Gastroesophageal sphincter (tissue), 4 donors: Measurements from ENCODE around the gene PEMT. TPM values are rescaled to one million over a fixed set of nuclear protein-coding genes. Genes with fewer than 3 reads are reported as not detected.

ENCODE experiments used
- ATAC-seq: fragments of 150-250 bp; one replicate; pipeline ENCODE4 v1.9.1; 2016; ENCODE audit warnings: mild to moderate bottlenecking, moderate library complexity
- H3K27ac ChIP-seq, 4 donors: fragments of 200-600 bp; sonication (generic) in 3 of 4; 1 replicate in 3 of 4; 2 replicates in 1 of 4; pipeline ENCODE4 v1.5.1; 2016 to 2019
- H3K27me3 ChIP-seq: fragments of 200-600 bp; sonication (generic); one replicate; pipeline ENCODE4 v1.5.1; 2019
- H3K36me3 ChIP-seq, 2 donors: fragments of 200-600 bp; sonication (generic); one replicate each; pipeline ENCODE4 v1.5.1; 2019; ENCODE audit warnings: control low read depth in 1 of 2
- H3K4me1 ChIP-seq, 3 donors: fragments of 200-600 bp; sonication (generic); 1 replicate in 2 of 3; 2 replicates in 1 of 3; pipeline ENCODE4 v1.5.1; 2016 to 2019; ENCODE audit warnings: control low read depth in 2 of 3
- H3K4me3 ChIP-seq, 2 donors: fragments of 200-600 bp; sonication (generic); one replicate each; pipeline ENCODE4 v1.5.1; 2019; ENCODE audit warnings: mild to moderate bottlenecking in 1 of 2, moderate library complexity in 1 of 2
- H3K9me3 ChIP-seq, 3 donors: fragments of 200-600 bp; sonication (generic); one replicate each; pipeline ENCODE4 v1.5.1; 2017 to 2019; ENCODE audit warnings: control low read depth in 2 of 3
- EP300 ChIP-seq: sonication (generic); formaldehyde crosslinking; IDR thresholded peaks from one replicate; pipeline ENCODE4 v1.6.1; 2017; ENCODE audit warnings: antibody characterized with exemption, mild to moderate bottlenecking
- POLR2A ChIP-seq, 2 donors: fragments of 450-650 bp; IDR thresholded peaks; one replicate each; pipeline ENCODE4 v1.6.1; 2017; ENCODE audit warnings: antibody characterized with exemption in 2 of 2, mild to moderate bottlenecking in 2 of 2, moderate library complexity in 1 of 2
- POLR2AphosphoS5 ChIP-seq: sonication (generic); formaldehyde crosslinking; IDR thresholded peaks from one replicate; pipeline ENCODE4 v1.6.1; 2017; ENCODE audit warnings: antibody characterized with exemption
- WGBS, 2 donors: methylation state at CpG; one replicate each; pipeline ENCODE4 v1.1.5; 2018; ENCODE audit warnings: low coverage in 1 of 2; 5-methylcytosine and 5-hydroxymethylcytosine counted together
- total RNA-seq, 4 donors: library from RNA; depleted of rRNA; stranded (reverse); fragments of >200 nt; gene quantifications; one replicate each; pipeline ENCODE4 v1.1.0, GENCODE V29; 2016
- TF ChIP-seq, protein P1 (sequence below), 4 experiments: fragments of 200-600 bp in 2 of 4; fragments of 450-650 bp in 2 of 4; sonication (generic) in 1 of 4; IDR thresholded peaks; one replicate each; pipeline ENCODE4 v1.5.1; 2017 to 2019; ENCODE audit warnings: antibody characterized with exemption in 4 of 4, mild to moderate bottlenecking in 2 of 4, moderate library complexity in 2 of 4

PEMT gene
- total RNA-seq, 4 donors from 2014 or later = 8.6 to 20.7 (median 17.5) TPM

DNA sequence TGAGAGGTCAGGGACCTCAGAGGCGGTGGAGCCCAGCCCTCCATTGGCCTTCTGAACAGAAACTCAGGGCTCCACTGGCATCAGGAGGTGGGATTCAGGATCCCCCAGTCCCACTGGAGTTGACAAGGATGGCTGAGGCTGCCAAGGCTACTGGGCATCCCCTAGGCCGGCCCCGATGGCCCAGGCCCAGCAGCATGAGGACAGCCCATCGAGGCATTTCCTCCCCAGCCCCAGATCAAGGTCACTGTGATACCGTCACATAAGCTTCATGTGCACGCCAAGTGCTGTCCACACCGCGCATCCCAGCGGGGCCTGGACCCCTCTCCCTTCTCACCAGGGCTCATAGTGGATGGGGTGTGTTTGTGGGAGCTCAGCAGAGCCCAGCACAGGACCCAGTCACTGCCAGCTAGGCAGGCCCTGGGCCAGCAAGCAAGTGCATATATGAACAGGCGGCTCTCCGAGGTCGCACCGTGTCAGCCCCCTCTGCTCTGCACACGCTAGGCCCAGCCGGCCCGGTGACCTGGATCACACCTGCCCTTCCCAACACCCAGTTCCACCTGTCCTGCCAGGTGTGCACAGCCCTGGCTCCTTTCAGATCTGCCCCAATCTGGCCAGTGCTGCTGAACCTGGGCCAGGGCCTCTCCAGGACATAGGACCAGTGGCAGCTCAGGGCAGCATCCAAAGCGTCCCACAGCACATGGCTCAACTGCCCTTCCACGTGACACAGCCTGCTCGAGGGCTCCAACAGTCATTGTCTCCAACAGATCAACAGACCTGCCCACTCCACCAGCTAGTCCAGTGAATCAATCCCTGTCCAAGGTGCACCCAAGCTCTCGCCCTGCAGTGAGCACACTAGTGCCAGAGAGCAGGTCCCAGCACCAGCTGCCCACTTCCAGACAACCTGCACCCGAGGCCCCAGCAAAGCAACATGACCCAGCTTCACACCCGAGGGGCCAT lies 62.5 kb downstream of the PEMT start:
- TF ChIP-seq POLR2A (IDR thresholded peaks at IDR 0.05) = no peak
- TF ChIP-seq EP300 = no peak
- TF ChIP-seq, protein P1, sequence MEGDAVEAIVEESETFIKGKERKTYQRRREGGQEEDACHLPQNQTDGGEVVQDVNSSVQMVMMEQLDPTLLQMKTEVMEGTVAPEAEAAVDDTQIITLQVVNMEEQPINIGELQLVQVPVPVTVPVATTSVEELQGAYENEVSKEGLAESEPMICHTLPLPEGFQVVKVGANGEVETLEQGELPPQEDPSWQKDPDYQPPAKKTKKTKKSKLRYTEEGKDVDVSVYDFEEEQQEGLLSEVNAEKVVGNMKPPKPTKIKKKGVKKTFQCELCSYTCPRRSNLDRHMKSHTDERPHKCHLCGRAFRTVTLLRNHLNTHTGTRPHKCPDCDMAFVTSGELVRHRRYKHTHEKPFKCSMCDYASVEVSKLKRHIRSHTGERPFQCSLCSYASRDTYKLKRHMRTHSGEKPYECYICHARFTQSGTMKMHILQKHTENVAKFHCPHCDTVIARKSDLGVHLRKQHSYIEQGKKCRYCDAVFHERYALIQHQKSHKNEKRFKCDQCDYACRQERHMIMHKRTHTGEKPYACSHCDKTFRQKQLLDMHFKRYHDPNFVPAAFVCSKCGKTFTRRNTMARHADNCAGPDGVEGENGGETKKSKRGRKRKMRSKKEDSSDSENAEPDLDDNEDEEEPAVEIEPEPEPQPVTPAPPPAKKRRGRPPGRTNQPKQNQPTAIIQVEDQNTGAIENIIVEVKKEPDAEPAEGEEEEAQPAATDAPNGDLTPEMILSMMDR (IDR thresholded peaks at IDR 0.05) = no peak
- no peak for TF ChIP-seq POLR2AphosphoS5
- WGBS, 2 donors = 71% methylated on average over 4 of the region's 22 CpGs; no CpG with 5 or more reads in 1 of the 2 donors
- Histone ChIP-seq H3K4me3 (no peak overlapping the region), H3K27ac (no peak overlapping the region), H3K4me1 (peaks cover 0 to 12% (median 0%) of the 10 kb centered on the region in 3 donors), H3K36me3 (no peaks in the 10 kb centered on the region), H3K9me3 (no peaks in the 10 kb centered on the region), H3K27me3 (no peaks in the 10 kb centered on the region)
- no peak for ATAC-seq

DNA sequence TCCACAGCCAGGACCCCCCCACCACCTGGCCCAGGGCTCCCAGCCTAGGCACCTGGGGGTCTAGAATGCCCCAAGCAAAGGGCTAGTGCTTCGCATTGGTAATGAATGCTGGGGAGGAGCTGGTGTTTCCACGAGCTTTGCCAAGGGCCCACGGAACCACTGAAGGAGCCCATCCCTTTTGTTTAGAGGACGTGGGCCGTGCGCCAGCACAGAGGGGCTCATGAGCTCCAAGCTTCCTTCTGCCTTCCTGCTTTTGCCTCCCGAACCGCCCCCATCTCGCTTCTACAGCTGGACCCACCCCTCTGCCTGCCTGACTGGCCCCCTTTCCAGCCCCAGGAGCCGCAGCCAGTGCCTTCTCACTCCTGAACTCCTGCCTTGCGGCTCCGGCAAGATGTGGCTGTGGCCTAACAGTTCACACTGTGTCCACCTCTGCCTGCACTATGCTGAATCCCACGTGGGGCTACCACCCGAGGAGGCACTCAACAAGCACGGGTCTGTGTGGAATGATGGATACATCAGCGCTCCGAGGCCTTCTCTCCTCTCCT lies 63.5 kb downstream of the PEMT start:
- no peak for ATAC-seq
- H3K27ac ChIP-seq = no peak overlapping the region
- no peaks in the 10 kb centered on the region for H3K36me3 ChIP-seq
- no peak overlapping the region for H3K4me3 ChIP-seq
- H3K27me3 ChIP-seq = no peaks in the 10 kb centered on the region
- no peaks in the 10 kb centered on the region for H3K9me3 ChIP-seq
- TF ChIP-seq EP300 (no peak), POLR2A (IDR thresholded peaks at IDR 0.05) (no peak), POLR2AphosphoS5 (no peak)
- TF ChIP-seq, protein P1 (IDR thresholded peaks at IDR 0.05) = no peak
- 77 to 80% methylated on average over 2 to 7 of the region's 17 CpGs for WGBS, 2 donors
- H3K4me1 ChIP-seq = peaks cover 0 to 12% (median 0%) of the 10 kb centered on the region in 3 donors

DNA sequence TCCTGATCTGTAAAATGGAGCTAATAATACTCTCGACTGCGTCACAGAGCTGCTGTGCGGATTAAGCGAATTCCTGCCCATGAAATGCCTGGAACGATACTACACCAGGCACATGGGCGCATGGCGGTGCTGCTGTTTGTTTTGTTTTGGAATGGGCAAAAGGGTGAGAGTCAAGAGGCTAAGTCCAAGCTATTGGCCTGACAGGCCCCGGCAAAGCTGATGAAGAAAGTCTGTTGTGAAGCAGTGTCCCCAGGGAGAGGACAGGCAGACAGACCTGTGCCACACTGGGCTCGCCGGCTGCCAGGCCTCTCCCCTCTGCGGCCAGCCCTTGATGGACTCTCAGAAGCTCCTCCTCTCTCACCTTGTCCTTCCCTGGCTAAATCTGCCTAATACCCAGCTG lies 64.0 kb downstream of the PEMT start:
- 67 to 100% methylated on average over 1 to 3 of the region's 11 CpGs for WGBS, 2 donors

DNA sequence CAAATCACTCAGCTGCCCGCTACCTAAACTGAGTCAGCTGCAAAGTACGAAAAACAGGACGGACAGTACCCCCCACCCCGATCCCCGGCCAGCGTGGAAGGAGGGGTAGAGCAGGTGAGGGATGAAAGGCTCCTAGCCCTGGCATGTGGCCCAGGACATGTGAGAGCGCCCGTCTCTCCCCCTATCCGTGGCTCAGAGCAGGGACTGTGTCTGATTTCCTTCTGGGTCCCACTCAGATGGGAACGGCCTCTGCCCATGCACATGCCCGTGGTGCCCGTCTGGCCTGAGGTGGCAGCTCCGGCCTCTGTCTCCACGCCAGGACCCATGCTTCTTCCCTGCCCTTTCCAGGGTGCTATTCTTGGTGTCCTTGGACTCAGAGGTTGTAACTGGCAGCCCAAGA lies 65.1 kb downstream of the PEMT start:
- no peak for ATAC-seq

More for the DNA sequence above, 64.0 kb downstream of the PEMT start:
- Histone ChIP-seq H3K4me1 (peaks cover 0 to 12% (median 0%) of the 10 kb centered on the region in 3 donors), H3K4me3 (no peak overlapping the region), H3K27ac (no peak overlapping the region), H3K36me3 (no peaks in the 10 kb centered on the region), H3K9me3 (no peaks in the 10 kb centered on the region), H3K27me3 (no peaks in the 10 kb centered on the region)
- TF ChIP-seq, protein P1 (IDR thresholded peaks at IDR 0.05) = no peak
- TF ChIP-seq POLR2AphosphoS5 (no peak), EP300 (no peak), POLR2A (IDR thresholded peaks at IDR 0.05) (no peak)
- ATAC-seq = no peak

More for the DNA sequence above, 65.1 kb downstream of the PEMT start:
- WGBS, 2 donors = 100% methylated on average over 1 of the region's 14 CpGs
- H3K4me3 ChIP-seq = no peak overlapping the region
- H3K9me3 ChIP-seq = no peaks in the 10 kb centered on the region
- H3K4me1 ChIP-seq = peaks cover 0 to 12% (median 0%) of the 10 kb centered on the region in 3 donors
- no peak overlapping the region for H3K27ac ChIP-seq
- TF ChIP-seq POLR2AphosphoS5 = no peak
- no peak for TF ChIP-seq POLR2A (IDR thresholded peaks at IDR 0.05)
- TF ChIP-seq, protein P1 (IDR thresholded peaks at IDR 0.05) = no peak
- H3K36me3 ChIP-seq = peaks cover 0 to 6% of the 10 kb centered on the region in 2 donors
- no peaks in the 10 kb centered on the region for H3K27me3 ChIP-seq
